Astrocyte (in vitro differentiated cells and primary cell): ENCODE data around the gene MAP1B. TPM values are rescaled to one million over a fixed set of nuclear protein-coding genes. Genes with fewer than 3 reads are reported as not detected.

Experiments used
- DNase-seq: peaks from one replicate; pipeline ENCODE4 v3.0.0-alpha.2; 2010; ENCODE audit warnings: low read depth
- FAIRE-seq: peaks from 2 replicates; lab custom pipeline; 2011; peaks lifted over from hg19 to GRCh38; lab: Jason Lieb, UNC
- H2AFZ ChIP-seq: 2 replicates; pipeline ENCODE4 v1.6.0; 2012; ENCODE audit warnings: low read depth, low read length, inconsistent platforms
- H3K27ac ChIP-seq: 2 replicates; pipeline ENCODE4 v1.5.1; 2011; ENCODE audit warnings: low read depth, low read length, inconsistent platforms
- H3K27me3 ChIP-seq: 2 replicates; pipeline ENCODE4 v1.6.0; 2011; ENCODE audit warnings: low read length, inconsistent platforms; ENCODE audit not compliant: insufficient read depth
- H3K36me3 ChIP-seq: 2 replicates; pipeline ENCODE4 v1.5.1; 2011; ENCODE audit warnings: low read length, inconsistent platforms; ENCODE audit not compliant: insufficient read depth
- H3K4me1 ChIP-seq: 2 replicates; pipeline ENCODE4 v1.5.1; 2011; ENCODE audit warnings: low read length, inconsistent platforms; ENCODE audit not compliant: insufficient read depth
- H3K4me2 ChIP-seq: 2 replicates; pipeline ENCODE4 v1.6.0; 2012; ENCODE audit warnings: low read length, inconsistent platforms
- H3K4me3 ChIP-seq: 2 replicates; pipeline ENCODE4 v1.5.1; 2011; ENCODE audit warnings: low read depth, mild to moderate bottlenecking, low read length, inconsistent platforms; ENCODE audit not compliant: insufficient read depth
- H3K79me2 ChIP-seq: 2 replicates; pipeline ENCODE4 v1.6.0; 2012; ENCODE audit warnings: mild to moderate bottlenecking, low read length, inconsistent platforms; ENCODE audit not compliant: insufficient read depth
- H3K9ac ChIP-seq: 2 replicates; pipeline ENCODE4 v1.6.0; 2012; ENCODE audit warnings: mild to moderate bottlenecking, low read length, inconsistent platforms
- H3K9me3 ChIP-seq: 2 replicates; pipeline ENCODE4 v1.5.1; 2012; ENCODE audit warnings: low read depth, mild to moderate bottlenecking, low read length, inconsistent platforms; ENCODE audit not compliant: insufficient read depth
- H4K20me1 ChIP-seq: 2 replicates; pipeline ENCODE4 v1.6.0; 2012; ENCODE audit warnings: low read length, inconsistent platforms; ENCODE audit not compliant: insufficient read depth
- H3K27ac Mint-ChIP-seq: one replicate; pipeline ENCODE4 v1.8.0; 2021; ENCODE audit warnings: mild to moderate bottlenecking, mixed read lengths; ENCODE audit not compliant: unreplicated experiment
- H3K27me3 Mint-ChIP-seq: one replicate; pipeline ENCODE4 v1.8.0; 2021; ENCODE audit warnings: low read depth, mixed read lengths; ENCODE audit not compliant: unreplicated experiment
- H3K36me3 Mint-ChIP-seq: one replicate; pipeline ENCODE4 v1.8.0; 2021; ENCODE audit warnings: low read depth, mixed read lengths; ENCODE audit not compliant: unreplicated experiment
- H3K4me1 Mint-ChIP-seq: one replicate; pipeline ENCODE4 v1.8.0; 2021; ENCODE audit warnings: low read depth, mixed read lengths; ENCODE audit not compliant: unreplicated experiment
- H3K4me3 Mint-ChIP-seq: one replicate; pipeline ENCODE4 v1.8.0; 2021; ENCODE audit warnings: mild to moderate bottlenecking, moderate library complexity, mixed read lengths; ENCODE audit not compliant: unreplicated experiment
- H3K9me3 Mint-ChIP-seq: one replicate; pipeline ENCODE4 v1.8.0; 2021; ENCODE audit warnings: mild to moderate bottlenecking, mixed read lengths; ENCODE audit not compliant: unreplicated experiment
- CTCF ChIP-seq: IDR thresholded peaks from 2 replicates; pipeline ENCODE4 v1.5.1; 2011; ENCODE audit warnings: low read depth, mild to moderate bottlenecking, inconsistent platforms, low read length, moderate library complexity; ENCODE audit not compliant: insufficient read depth
- EZH2 ChIP-seq: IDR thresholded peaks from 2 replicates; pipeline ENCODE4 v1.6.1; 2012; ENCODE audit warnings: mild to moderate bottlenecking, low read length, inconsistent platforms; ENCODE audit not compliant: insufficient read depth
- microRNA-seq: library from miRNA; unstranded; fragments of <30 nt; microRNA quantifications from one replicate; pipeline ENCODE4 v1.2.0, GENCODE V29; 2020
- total RNA-seq: library from RNA; stranded (reverse); gene quantifications from 2 replicates; pipeline ENCODE4 v1.2.1, GENCODE V29; 2021

Gene MAP1B
- total RNA-seq, 1 donor from 2014 or later: 476 TPM

- no peak for TF ChIP-seq CTCF
- no peak for TF ChIP-seq EZH2
- no peaks in the 10 kb centered on the region for H3K27me3 Mint-ChIP-seq
- H3K27ac ChIP-seq: no peak overlapping the region
- no peaks in the 10 kb centered on the region for H3K36me3 ChIP-seq
- H3K4me3 Mint-ChIP-seq: no peak overlapping the region
- no peaks in the 10 kb centered on the region for H3K9me3 Mint-ChIP-seq
- H3K4me2 ChIP-seq: no peak overlapping the region
- peaks cover 16% of the 10 kb centered on the region for H3K4me1 Mint-ChIP-seq
- H4K20me1 ChIP-seq: no peaks in the 10 kb centered on the region
- peaks cover 10% of the 10 kb centered on the region for H3K79me2 ChIP-seq
- FAIRE-seq (no peak), DNase-seq (no peak)
- H3K9me3 ChIP-seq: no peaks in the 10 kb centered on the region
- no peak overlapping the region for H3K4me3 ChIP-seq
- peaks cover 7% of the 10 kb centered on the region for H3K4me1 ChIP-seq
- H2AFZ ChIP-seq: no peak overlapping the region
- H3K27me3 ChIP-seq: no peaks in the 10 kb centered on the region
- H3K9ac ChIP-seq: no peak overlapping the region
- H3K27ac Mint-ChIP-seq: no peak overlapping the region
- H3K36me3 Mint-ChIP-seq: no peaks in the 10 kb centered on the region
Observed at GRCh38 chr5:72255670-72256069, 148.4 kb downstream of the MAP1B start.

- H2AFZ ChIP-seq: no peak overlapping the region
- Mint-ChIP-seq H3K36me3 (peaks cover under 1% of the 10 kb centered on the region), H3K27ac (peak overlapping the region; percentile 11), H3K27me3 (no peaks in the 10 kb centered on the region), H3K4me3 (no peak overlapping the region), H3K4me1 (peaks cover 10% of the 10 kb centered on the region), H3K9me3 (no peaks in the 10 kb centered on the region)
- no peak for FAIRE-seq
- H3K9me3 ChIP-seq: no peaks in the 10 kb centered on the region
- TF ChIP-seq EZH2 (no peak), CTCF (no peak)
- DNase-seq: peak; percentile 10
- H3K4me1 ChIP-seq: peaks cover 7% of the 10 kb centered on the region
- no peak overlapping the region for H3K4me3 ChIP-seq
- H3K27ac ChIP-seq: no peak overlapping the region
- H3K4me2 ChIP-seq: no peak overlapping the region
- H3K27me3 ChIP-seq: no peaks in the 10 kb centered on the region
- H3K36me3 ChIP-seq: no peaks in the 10 kb centered on the region
- H3K79me2 ChIP-seq: peaks cover 5% of the 10 kb centered on the region
- H4K20me1 ChIP-seq: no peaks in the 10 kb centered on the region
- no peak overlapping the region for H3K9ac ChIP-seq
Observed at GRCh38 chr5:72256536-72256935, 149.3 kb downstream of the MAP1B start.

Small RNAs within 50 kb of the gene (microRNA-seq; reads per million reads assigned to microRNA genes)
- gene MIR4803: not detected

Other genes with a start within 250 kb of the MAP1B start
- gene MRPS27, start 212.8 kb downstream of the MAP1B start, total RNA-seq: 37.0 and 43.6 TPM in 2 replicates
- 11.4 and 13.5 TPM in 2 replicates for gene PTCD2, start 212.9 kb downstream of the MAP1B start, total RNA-seq